IgD-negative memory B cell (primary cell): Measurements from ENCODE around the gene NOC3L. TPM values are rescaled to one million over a fixed set of nuclear protein-coding genes. Genes with fewer than 3 reads are reported as not detected.
"Not testable (repeated sequence)": the region's sequence is repeated elsewhere in the genome, so short reads cannot be mapped to it uniquely, and the experiment has no call there.

Experiments
- H3K27ac Mint-ChIP-seq, 3 donors: one replicate each; pipeline ENCODE4 v1.8.0; 2020 to 2022; ENCODE audit warnings: mild to moderate bottlenecking in 3 of 3, mixed read lengths in 3 of 3, moderate library complexity in 1 of 3
- H3K27me3 Mint-ChIP-seq: one replicate; pipeline ENCODE4 v1.8.0; 2021; ENCODE audit warnings: mixed read lengths
- H3K36me3 Mint-ChIP-seq: one replicate; pipeline ENCODE4 v1.8.0; 2020; ENCODE audit warnings: mild to moderate bottlenecking, mixed read lengths
- H3K4me1 Mint-ChIP-seq, 3 donors: one replicate each; pipeline ENCODE4 v1.8.0; 2020 to 2022; ENCODE audit warnings: mixed read lengths in 3 of 3, mild to moderate bottlenecking in 1 of 3
- H3K4me3 Mint-ChIP-seq, 4 donors: one replicate each; pipeline ENCODE4 v1.8.0; 2020 to 2022; ENCODE audit warnings: mild to moderate bottlenecking in 4 of 4, mixed read lengths in 4 of 4, moderate library complexity in 3 of 4
- H3K9me3 Mint-ChIP-seq, 3 donors: one replicate each; pipeline ENCODE4 v1.8.0; 2020 to 2021; ENCODE audit warnings: mixed read lengths in 3 of 3, mild to moderate bottlenecking in 1 of 3
- polyA plus RNA-seq: library from polyadenylated mRNA; unstranded; fragments of 300-500 nt; fragmentation: Illumina TruSeq; gene quantifications from one replicate; pipeline ENCODE4 v1.2.3, GENCODE V29; 2021

Gene NOC3L
- polyA plus RNA-seq, 1 donor from 2014 or later: 27.3 TPM

GRCh38 chr10:94383530-94383929, 20.8 kb upstream of the NOC3L start:
- H3K27ac Mint-ChIP-seq: no peak overlapping the region
- peaks cover 2% of the 10 kb centered on the region for H3K36me3 Mint-ChIP-seq
- H3K9me3 Mint-ChIP-seq: no peaks in the 10 kb centered on the region
- H3K4me1 Mint-ChIP-seq: no peaks in the 10 kb centered on the region
- peaks cover 3% of the 10 kb centered on the region for H3K27me3 Mint-ChIP-seq
- H3K4me3 Mint-ChIP-seq: no peak overlapping the region

DNA sequence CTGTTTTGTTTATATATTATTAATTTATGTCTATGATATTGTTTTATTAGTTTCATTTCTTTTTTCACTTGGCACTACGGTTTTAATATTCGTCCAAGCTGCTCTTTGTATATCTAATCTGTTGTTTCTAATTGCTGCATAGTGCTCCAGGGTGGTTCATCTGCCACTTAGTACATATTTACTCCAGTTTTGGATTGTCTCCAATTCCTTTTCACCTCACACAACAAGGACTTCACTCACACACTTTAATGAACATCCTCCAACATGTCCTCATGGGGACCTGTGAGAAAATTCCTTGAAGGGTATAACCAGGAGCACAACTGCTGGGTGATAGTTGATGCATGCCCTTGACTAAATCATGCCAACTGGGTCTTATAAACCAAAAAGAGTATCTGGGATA, 14.1 kb upstream of the NOC3L start:
- Mint-ChIP-seq H3K4me3 (no peak overlapping the region), H3K27ac (no peak overlapping the region), H3K4me1 (no peaks in the 10 kb centered on the region), H3K36me3 (peaks cover 1% of the 10 kb centered on the region), H3K27me3 (peaks cover 25% of the 10 kb centered on the region), H3K9me3 (peaks cover 0 to 2% (median 0%) of the 10 kb centered on the region in 3 donors)

GRCh38 chr10:94375374-94375773, 12.6 kb upstream of the NOC3L start:
- Mint-ChIP-seq H3K36me3 (peaks cover 1% of the 10 kb centered on the region), H3K27me3 (peaks cover 28% of the 10 kb centered on the region), H3K4me1 (no peaks in the 10 kb centered on the region), H3K27ac (no peak overlapping the region), H3K4me3 (no peak overlapping the region), H3K9me3 (peaks cover 0 to 2% (median 0%) of the 10 kb centered on the region in 3 donors)

DNA sequence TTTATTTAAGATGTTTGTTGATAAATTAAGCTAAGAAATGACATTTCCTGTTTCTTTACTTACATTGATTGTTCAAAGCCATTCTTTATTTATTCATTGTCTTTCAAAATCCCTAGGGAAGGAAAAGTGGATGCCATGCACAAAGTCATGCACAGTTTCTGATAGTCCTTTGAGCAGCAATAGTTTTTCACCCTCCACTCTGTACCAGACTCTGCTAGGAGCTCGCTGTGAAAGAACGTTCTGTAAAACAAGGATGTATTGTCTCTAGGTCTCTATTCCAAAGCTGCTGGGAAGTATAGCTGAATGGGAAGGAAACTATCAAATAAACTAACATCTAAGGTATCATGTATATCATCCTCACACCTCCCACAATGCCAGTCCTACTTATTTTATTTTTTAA, 7.8 kb upstream of the NOC3L start:
- peaks cover 1% of the 10 kb centered on the region for H3K36me3 Mint-ChIP-seq
- H3K27ac Mint-ChIP-seq: no peak overlapping the region
- no peaks in the 10 kb centered on the region for H3K4me1 Mint-ChIP-seq
- no peaks in the 10 kb centered on the region for H3K9me3 Mint-ChIP-seq
- peaks cover 12% of the 10 kb centered on the region for H3K27me3 Mint-ChIP-seq
- H3K4me3 Mint-ChIP-seq: no peak overlapping the region

- H3K36me3 Mint-ChIP-seq: no peaks in the 10 kb centered on the region
- H3K4me3 Mint-ChIP-seq: no peak overlapping the region
- peaks cover 3% of the 10 kb centered on the region for H3K27me3 Mint-ChIP-seq
- peak overlapping the region in 1 of 3 donors; percentile 19 for H3K27ac Mint-ChIP-seq
- no peaks in the 10 kb centered on the region for H3K9me3 Mint-ChIP-seq
- peaks cover 12 to 19% (median 16%) of the 10 kb centered on the region in 3 donors for H3K4me1 Mint-ChIP-seq
Measured at GRCh38 chr10:94366382-94366781, 3.6 kb upstream of the NOC3L start.

DNA sequence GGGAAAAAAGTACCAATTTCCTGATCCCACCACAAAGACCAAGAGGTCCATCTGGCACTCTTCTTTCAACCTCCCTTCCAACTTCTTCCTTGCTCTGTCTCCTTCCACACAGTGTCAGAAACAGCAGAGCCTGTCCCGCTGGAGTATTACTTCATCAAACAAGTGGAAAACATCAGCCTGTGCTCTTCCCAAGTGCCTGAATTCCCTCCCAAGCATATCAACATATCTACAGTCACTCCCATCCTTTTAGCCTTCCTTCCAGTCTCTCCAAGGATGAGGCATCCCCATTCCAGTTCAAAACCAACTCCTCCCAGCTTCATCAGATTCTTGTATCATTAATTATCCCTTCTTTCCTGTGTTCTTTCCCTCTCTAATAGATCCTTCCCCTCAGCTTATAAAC, 1.7 kb upstream of the NOC3L start:
- Mint-ChIP-seq H3K27me3 (peaks cover 2% of the 10 kb centered on the region), H3K9me3 (no peaks in the 10 kb centered on the region), H3K36me3 (peaks cover 2% of the 10 kb centered on the region), H3K27ac (peak overlapping the region in 2 of 3 donors; percentile 23 to 28), H3K4me3 (peak overlapping the region in 3 of 4 donors; percentile 27 to 85 (median 41)), H3K4me1 (peaks cover 22 to 25% (median 25%) of the 10 kb centered on the region in 3 donors)

DNA sequence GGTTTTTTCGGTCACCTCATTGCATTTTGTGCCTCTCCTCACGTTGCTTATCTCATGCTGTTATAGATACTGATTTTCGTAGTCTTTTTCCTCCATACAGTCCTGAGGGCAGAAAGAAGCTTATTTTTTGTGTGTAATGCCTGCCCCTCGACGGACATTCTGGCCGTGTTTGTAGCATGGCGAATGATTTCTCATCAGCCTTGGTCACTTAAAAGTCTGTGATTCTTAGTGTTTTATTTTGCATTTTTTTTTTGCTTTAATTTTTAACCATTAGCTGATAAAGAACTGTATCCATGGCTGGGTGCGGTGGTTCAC, 469 bp upstream of the NOC3L start:
- Mint-ChIP-seq H3K4me3 (peak overlapping the region; percentile 95 to 99 (median 98)), H3K36me3 (peaks cover 2% of the 10 kb centered on the region)

GRCh38 chr10:94361171-94361794, 1.5 kb downstream of the NOC3L start:
- H3K27me3 Mint-ChIP-seq: peaks cover 2% of the 10 kb centered on the region
- H3K4me1 Mint-ChIP-seq: peaks cover 27 to 35% (median 29%) of the 10 kb centered on the region in 3 donors
- peak overlapping the region; percentile 95 to 99 (median 98) for H3K4me3 Mint-ChIP-seq
- peaks cover 3% of the 10 kb centered on the region for H3K36me3 Mint-ChIP-seq
- H3K27ac Mint-ChIP-seq: peak overlapping the region in 2 of 3 donors; percentile 54 to 97
- no peaks in the 10 kb centered on the region for H3K9me3 Mint-ChIP-seq

More for the DNA sequence above, 469 bp upstream of the NOC3L start:
- Mint-ChIP-seq H3K27ac (peak overlapping the region in 2 of 3 donors; percentile 97 to 99), H3K27me3 (peaks cover 2% of the 10 kb centered on the region), H3K4me1 (peaks cover 25 to 30% (median 27%) of the 10 kb centered on the region in 3 donors), H3K9me3 (no peaks in the 10 kb centered on the region)

- peaks cover 3% of the 10 kb centered on the region for H3K36me3 Mint-ChIP-seq
- peaks cover 24 to 32% (median 25%) of the 10 kb centered on the region in 3 donors for H3K4me1 Mint-ChIP-seq
- no peak overlapping the region for H3K4me3 Mint-ChIP-seq
- peak overlapping the region in 1 of 3 donors; percentile 63 for H3K27ac Mint-ChIP-seq
- H3K9me3 Mint-ChIP-seq: no peaks in the 10 kb centered on the region
- H3K27me3 Mint-ChIP-seq: no peaks in the 10 kb centered on the region
Measured at GRCh38 chr10:94358480-94358879, 4.3 kb downstream of the NOC3L start.

DNA sequence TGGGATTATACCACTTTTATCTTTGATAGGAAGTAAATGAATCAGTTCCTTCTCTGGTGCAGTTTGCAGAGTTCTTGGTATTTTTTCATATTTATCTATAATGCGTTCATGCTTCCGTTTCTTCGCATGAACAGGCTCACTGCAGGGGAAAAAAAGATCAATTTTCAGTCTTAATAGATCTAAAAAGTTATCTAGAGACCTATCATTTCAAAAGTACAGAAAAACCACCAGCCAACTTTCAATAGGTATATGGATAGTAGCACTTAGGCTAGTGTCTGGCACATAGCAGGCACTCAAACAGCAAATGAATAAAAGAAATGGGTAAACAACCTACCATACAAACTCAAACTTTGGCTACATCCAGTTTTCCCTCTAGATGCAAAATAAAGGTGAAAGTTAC, 5.5 kb downstream of the NOC3L start:
- Mint-ChIP-seq H3K27ac (peak overlapping the region in 2 of 3 donors; percentile 31 to 46), H3K36me3 (peaks cover 3% of the 10 kb centered on the region), H3K4me1 (peaks cover 18 to 26% (median 22%) of the 10 kb centered on the region in 3 donors), H3K27me3 (no peaks in the 10 kb centered on the region), H3K9me3 (no peaks in the 10 kb centered on the region), H3K4me3 (no peak overlapping the region)

DNA sequence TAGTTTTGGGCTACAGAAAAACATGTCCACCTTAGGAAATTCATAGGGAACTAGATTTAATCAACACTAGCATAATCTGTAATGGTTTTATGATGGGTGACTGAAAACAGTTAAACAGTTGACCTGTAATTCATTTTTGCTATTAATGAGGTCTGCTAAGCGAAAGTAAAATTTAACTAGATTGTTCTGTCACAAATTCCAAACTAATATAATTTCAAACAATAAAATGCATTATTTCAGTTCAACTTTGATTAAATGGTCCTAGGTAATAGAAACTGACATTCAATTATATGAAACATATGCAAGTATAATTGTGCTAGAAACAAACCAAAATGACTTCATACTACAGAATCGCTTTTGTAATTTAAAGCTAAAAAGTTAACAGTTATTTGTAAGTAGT, 6.9 kb downstream of the NOC3L start:
- H3K36me3 Mint-ChIP-seq: peaks cover 3% of the 10 kb centered on the region
- no peaks in the 10 kb centered on the region for H3K9me3 Mint-ChIP-seq
- no peaks in the 10 kb centered on the region for H3K27me3 Mint-ChIP-seq
- no peak overlapping the region for H3K4me3 Mint-ChIP-seq
- H3K4me1 Mint-ChIP-seq: peaks cover 11 to 16% (median 13%) of the 10 kb centered on the region in 3 donors
- H3K27ac Mint-ChIP-seq: no peak overlapping the region

DNA sequence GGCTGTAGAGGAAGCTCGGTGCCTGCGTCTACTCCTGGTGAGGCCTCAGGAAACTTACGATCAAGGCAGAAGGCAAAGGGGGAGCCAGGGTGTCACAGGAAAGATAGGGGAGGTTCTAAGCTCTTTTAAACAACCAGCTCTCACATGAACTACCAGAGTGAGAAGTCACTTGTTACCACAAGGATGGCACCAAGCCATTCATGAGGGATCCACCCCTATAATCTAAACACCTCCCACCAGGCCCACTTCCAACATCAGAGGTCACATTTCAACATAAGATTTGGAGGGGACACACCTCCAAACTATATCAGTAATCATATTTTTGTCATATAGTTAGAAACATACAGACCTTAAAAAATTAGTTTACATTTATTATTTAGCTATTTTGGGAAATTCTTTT, 9.4 kb downstream of the NOC3L start:
- Mint-ChIP-seq H3K27me3 (no peaks in the 10 kb centered on the region), H3K9me3 (no peaks in the 10 kb centered on the region), H3K36me3 (peaks cover 3% of the 10 kb centered on the region), H3K4me1 (peaks cover 3 to 14% (median 7%) of the 10 kb centered on the region in 3 donors), H3K4me3 (no peak overlapping the region), H3K27ac (no peak overlapping the region)

DNA sequence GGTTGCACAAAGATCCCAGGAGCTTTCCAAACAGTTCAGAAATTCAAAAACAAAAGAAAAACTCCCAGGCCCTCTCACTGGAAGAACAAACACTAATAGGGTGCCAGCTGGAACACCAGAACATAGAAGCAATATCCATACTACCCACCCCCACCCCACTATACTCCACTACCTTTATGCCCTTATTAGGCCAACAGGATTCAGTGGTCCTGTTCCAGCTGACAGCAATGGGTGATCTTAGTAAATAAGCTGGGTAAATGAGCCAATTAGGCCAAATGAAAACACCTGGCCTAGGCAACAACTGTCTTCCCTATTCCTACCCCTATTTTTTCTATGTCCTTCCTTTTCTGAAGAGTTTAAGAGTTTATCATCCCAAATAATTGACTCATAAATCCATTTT, 11.7 kb downstream of the NOC3L start:
- Mint-ChIP-seq H3K27me3 (no peaks in the 10 kb centered on the region), H3K36me3 (peaks cover 3% of the 10 kb centered on the region), H3K9me3 (no peaks in the 10 kb centered on the region), H3K4me3 (no peak overlapping the region), H3K4me1 (peaks cover 7 to 16% (median 7%) of the 10 kb centered on the region in 3 donors), H3K27ac (peak overlapping the region in 1 of 3 donors; percentile 32)

- Mint-ChIP-seq H3K4me1 (peaks cover 7 to 18% (median 8%) of the 10 kb centered on the region in 3 donors), H3K4me3 (peak overlapping the region in 1 of 4 donors; percentile 44), H3K27ac (peak overlapping the region in 1 of 3 donors; percentile 14)
- H3K9me3 Mint-ChIP-seq, H3K27me3 Mint-ChIP-seq, H3K36me3 Mint-ChIP-seq: not testable (repeated sequence)
Measured at GRCh38 chr10:94350500-94350899, 12.2 kb downstream of the NOC3L start.

DNA sequence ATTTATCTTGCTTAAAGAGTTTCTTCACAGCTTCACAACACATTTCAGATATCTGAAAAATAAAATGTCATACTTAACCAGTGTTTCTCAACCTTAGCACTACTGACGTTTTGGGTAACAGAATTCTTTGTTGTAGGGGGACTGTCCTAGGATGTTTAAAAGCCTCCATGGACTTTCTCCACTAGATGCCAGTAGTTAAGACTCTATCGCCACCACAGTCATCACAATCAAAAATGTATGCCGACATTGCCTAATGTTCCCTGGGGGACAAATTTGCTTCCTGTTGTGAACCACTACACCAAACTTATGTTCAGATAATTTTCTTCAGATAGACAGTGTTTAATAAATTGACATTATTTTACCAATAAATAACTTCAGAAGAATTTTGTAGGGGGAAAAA, 13.4 kb downstream of the NOC3L start:
- Mint-ChIP-seq H3K36me3 (peaks cover 8% of the 10 kb centered on the region), H3K4me1 (peaks cover 15 to 24% (median 18%) of the 10 kb centered on the region in 3 donors), H3K27ac (no peak overlapping the region), H3K4me3 (no peak overlapping the region), H3K9me3 (no peaks in the 10 kb centered on the region), H3K27me3 (no peaks in the 10 kb centered on the region)

DNA sequence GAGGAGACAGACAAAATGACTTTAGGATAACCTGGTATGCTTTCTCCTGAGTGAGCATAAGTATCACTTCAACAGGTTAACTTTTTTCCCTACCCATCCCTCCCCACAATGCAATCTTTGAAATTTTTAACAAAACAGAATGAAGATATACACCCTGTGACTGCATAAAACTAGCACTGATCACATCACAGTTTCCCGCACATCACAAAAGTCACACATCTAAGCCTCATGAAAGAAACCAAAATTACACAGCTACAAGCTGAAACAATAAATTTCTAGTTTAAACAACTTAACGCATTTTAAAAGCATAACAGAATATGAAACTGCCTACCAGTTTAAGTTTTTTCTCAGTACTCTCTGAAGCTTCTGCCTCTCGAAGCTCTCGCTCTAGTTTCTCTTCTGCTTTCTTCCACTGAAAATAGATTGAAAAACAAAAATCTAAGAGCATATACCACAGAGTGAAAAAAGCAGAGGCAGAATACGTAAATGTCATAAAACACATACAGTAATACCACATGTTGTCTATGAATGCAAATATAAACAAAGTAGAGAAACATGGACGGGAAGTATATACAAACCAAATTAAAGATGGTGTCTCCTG, 18.1 kb downstream of the NOC3L start:
- H3K9me3 Mint-ChIP-seq: no peaks in the 10 kb centered on the region
- H3K4me3 Mint-ChIP-seq: peak overlapping the region; percentile 77 to 94 (median 89)
- peaks cover 7% of the 10 kb centered on the region for H3K36me3 Mint-ChIP-seq
- peaks cover 21 to 24% (median 22%) of the 10 kb centered on the region in 3 donors for H3K4me1 Mint-ChIP-seq
- peak overlapping the region; percentile 56 to 96 (median 95) for H3K27ac Mint-ChIP-seq
- H3K27me3 Mint-ChIP-seq: no peaks in the 10 kb centered on the region
